GM13977 (cell line): ENCODE results near the gene IRAK4.

Experiments
- DNase-seq: peaks from one replicate; pipeline ENCODE4 v3.0.0; 2012; ENCODE audit warnings: low spot score
- in situ Hi-C: fragments of 300-500 bp; cut with MboI; formaldehyde crosslinking; loops from one replicate; pipeline ENCODE4 v1.12.0; 2022; ENCODE audit warnings: low sequenced_read_pairs, low pct_unique_long_range_greater_than_20kb, mixed read lengths, inconsistent platforms; ENCODE audit not compliant: unreplicated experiment
- TF ChIP-seq, protein P1 (sequence below): IDR thresholded peaks from 2 replicates; pipeline ENCODE4 v1.5.1; 2012; ENCODE audit warnings: mild to moderate bottlenecking, control low read depth; ENCODE audit not compliant: insufficient read depth; ENCODE audit errors: extremely low read depth, missing control alignments

The IRAK4 gene

DNA sequence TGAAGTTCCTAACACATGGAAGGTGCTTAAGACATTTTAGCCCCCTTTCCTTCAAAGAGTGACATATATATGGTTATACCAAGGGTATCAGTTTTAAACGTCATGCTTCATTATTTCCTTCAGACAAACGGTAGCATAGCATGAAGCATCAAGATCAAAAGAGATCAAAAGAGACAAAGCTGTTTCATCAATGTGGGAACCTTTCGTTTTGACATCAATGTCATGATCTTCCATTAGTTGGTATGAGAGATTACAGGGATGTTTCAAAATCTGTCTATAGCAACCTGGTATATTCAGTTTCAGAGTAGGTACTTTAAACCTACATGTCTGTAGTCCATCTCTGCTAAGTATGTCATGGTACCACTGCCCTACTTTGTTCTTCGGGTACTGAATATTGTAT is 28.5 kb upstream of the IRAK4 start:
- in situ Hi-C loops, result no loop called here
- no peak for DNase-seq
- TF ChIP-seq, protein P1, sequence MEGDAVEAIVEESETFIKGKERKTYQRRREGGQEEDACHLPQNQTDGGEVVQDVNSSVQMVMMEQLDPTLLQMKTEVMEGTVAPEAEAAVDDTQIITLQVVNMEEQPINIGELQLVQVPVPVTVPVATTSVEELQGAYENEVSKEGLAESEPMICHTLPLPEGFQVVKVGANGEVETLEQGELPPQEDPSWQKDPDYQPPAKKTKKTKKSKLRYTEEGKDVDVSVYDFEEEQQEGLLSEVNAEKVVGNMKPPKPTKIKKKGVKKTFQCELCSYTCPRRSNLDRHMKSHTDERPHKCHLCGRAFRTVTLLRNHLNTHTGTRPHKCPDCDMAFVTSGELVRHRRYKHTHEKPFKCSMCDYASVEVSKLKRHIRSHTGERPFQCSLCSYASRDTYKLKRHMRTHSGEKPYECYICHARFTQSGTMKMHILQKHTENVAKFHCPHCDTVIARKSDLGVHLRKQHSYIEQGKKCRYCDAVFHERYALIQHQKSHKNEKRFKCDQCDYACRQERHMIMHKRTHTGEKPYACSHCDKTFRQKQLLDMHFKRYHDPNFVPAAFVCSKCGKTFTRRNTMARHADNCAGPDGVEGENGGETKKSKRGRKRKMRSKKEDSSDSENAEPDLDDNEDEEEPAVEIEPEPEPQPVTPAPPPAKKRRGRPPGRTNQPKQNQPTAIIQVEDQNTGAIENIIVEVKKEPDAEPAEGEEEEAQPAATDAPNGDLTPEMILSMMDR, result no peak

DNA sequence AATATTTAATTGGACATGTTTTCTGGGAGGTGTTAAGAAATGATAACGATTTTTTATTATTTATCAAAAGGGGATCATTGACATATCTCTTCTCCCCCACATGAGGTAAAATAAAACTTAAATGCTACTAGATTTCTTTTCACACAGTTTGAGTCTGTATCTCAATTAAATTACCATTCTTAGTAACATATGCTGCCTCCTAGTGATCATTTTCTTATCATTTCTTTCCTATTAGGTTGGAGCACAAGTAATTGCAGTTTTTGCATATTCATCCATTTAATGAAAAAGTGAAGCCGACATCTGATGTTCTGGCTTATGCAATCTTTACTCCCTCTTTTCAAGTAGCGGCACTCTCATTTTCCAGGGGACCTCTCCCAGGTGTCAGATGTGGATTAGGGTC is 25.1 kb upstream of the IRAK4 start:
- TF ChIP-seq, protein P1, result no peak
- no peak for DNase-seq
- in situ Hi-C loops, result no loop called here

DNA sequence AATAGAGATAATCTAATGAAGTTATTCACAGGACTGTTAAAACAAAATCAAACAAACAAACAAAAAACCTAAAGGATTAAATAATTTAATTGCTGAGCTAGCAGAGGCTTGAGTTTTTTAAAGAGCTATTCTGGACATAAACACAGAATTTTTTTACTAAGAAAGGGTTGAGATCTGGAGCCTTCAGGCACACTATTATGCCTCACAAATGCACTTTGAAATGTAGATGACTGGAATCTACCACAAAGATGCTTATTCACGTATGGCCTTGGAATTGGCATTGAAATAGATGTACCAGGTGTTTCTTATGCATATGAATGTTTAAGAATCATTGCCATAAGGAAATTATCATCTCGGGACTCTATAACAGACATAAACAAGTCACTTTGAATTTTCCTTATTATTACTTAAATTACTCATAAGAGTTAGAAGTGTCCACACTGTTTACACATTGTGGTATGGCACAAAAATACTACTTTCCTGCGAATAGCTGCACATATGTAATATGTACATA is 21.8 kb upstream of the IRAK4 start:
- TF ChIP-seq, protein P1, result no peak
- in situ Hi-C loops, result no loop called here
- no peak for DNase-seq

DNA sequence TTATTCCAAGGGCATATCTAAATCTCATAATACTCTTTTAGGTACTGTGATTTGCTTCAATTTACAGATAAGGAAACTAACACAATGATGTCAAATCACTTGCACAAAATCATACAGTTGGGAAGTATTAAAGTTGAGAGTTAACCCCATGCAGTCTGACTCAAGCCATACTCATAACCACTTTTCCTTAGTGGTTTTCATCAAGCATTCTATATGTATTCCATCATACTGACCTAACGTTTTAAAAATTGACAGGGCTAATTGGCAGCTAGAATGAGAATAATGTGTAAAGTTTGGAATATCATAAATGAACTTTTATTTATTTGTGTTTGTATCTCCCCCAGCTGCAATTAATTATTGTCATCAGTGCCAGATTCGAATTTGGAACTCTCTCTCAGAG is 21.1 kb upstream of the IRAK4 start:
- TF ChIP-seq, protein P1, result no peak
- DNase-seq, result no peak
- in situ Hi-C loops, result no loop called here

DNA sequence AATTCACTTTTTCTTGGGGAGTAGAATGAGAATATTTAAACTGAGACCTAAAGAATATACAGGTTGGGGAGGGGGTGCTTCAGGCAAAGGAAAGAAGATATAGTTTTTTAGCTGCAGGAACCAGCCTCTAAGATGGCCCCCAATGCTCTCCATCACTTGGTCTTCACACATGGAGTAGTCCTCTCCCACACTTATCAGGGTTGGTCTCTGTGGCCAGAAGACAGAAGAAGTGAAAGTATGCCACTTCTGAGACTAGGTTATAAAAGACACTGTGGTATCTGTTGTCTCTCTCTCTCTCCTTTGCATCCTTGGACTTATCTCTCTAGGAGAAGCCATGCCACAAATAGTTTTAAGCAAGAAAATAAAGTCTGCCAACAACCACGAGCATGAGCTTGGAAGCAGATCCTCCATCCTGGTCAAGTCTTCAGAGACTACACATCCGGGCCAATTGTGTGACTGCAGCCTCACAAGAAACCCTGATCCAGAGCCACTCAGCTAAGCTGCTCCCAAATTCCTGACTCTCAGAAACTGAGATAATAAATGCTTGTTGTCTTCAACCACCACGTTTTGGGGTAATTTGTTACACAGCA is 18.1 kb upstream of the IRAK4 start:
- DNase-seq, result no peak
- in situ Hi-C loops, result no loop called here
- TF ChIP-seq, protein P1, result no peak

DNA sequence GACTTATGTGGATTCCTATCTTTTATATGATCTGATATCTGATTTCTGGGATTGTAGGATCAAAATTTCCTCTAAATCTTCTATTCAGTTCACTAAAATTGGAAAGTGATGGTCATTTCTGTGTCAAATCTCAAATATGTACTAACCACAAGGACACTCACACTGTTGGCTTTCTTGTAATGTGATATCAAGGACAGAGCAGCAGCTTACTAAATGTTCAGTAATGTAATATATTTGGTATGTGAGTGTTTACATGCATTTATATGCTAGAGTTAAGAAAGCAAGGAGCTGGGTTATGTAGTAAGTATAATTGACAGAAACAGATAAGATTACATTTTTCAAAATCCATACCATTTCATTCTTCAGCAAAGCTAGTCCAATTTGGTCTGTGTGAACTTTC is 16.6 kb upstream of the IRAK4 start:
- TF ChIP-seq, protein P1, result no peak
- in situ Hi-C loops, result no loop called here
- DNase-seq, result no peak
